Tibial nerve (tissue), 4 donors: ENCODE data around the gene KCNJ11. TPM values are rescaled to one million over a fixed set of nuclear protein-coding genes. Genes with fewer than 3 reads are reported as not detected.

Experiments
- DNase-seq, 2 donors: peaks; one replicate each; pipeline ENCODE4 v3.0.0-alpha.2; 2019; ENCODE audit warnings: low spot score in 2 of 2
- H3K27ac ChIP-seq, 4 donors: fragments of 200-600 bp; sonication (generic) in 3 of 4; one replicate each; pipeline ENCODE4 v1.5.1; 2017 to 2019; ENCODE audit warnings: mild to moderate bottlenecking in 1 of 4
- H3K27me3 ChIP-seq, 2 donors: fragments of 200-600 bp; sonication (generic) in 1 of 2; one replicate each; pipeline versions ENCODE4 v1.5.1 to v1.6.0; 2017 to 2019
- H3K36me3 ChIP-seq, 3 donors: fragments of 200-600 bp; sonication (generic); one replicate each; pipeline ENCODE4 v1.5.1; 2018 to 2019
- H3K4me1 ChIP-seq, 4 donors: fragments of 200-600 bp; sonication (generic) in 3 of 4; one replicate each; pipeline ENCODE4 v1.5.1; 2017 to 2019
- H3K4me3 ChIP-seq, 4 donors: fragments of 200-600 bp; sonication (generic) in 3 of 4; one replicate each; pipeline ENCODE4 v1.5.1; 2017 to 2019; ENCODE audit warnings: mild to moderate bottlenecking in 1 of 4, moderate library complexity in 1 of 4
- H3K9me3 ChIP-seq, 4 donors: fragments of 200-600 bp; sonication (generic) in 3 of 4; one replicate each; pipeline ENCODE4 v1.5.1; 2017 to 2019
- CTCF ChIP-seq, 5 experiments: fragments of 200-600 bp in 3 of 5; fragments of 450-650 bp in 2 of 5; sonication (generic) in 3 of 5; IDR thresholded peaks; one replicate each; pipeline ENCODE4 v1.5.1; 2016 to 2019; ENCODE audit warnings: antibody characterized with exemption in 5 of 5, mild to moderate bottlenecking in 3 of 5, moderate library complexity in 2 of 5
- EP300 ChIP-seq, 2 donors: sonication (generic); formaldehyde crosslinking; IDR thresholded peaks; one replicate each; pipeline ENCODE4 v1.6.1; 2017; ENCODE audit warnings: antibody characterized with exemption in 2 of 2, mild to moderate bottlenecking in 1 of 2
- POLR2A ChIP-seq, 2 donors: fragments of 450-650 bp; IDR thresholded peaks; one replicate each; pipeline ENCODE4 v1.6.1; 2017; ENCODE audit warnings: antibody characterized with exemption in 2 of 2, mild to moderate bottlenecking in 2 of 2, moderate library complexity in 2 of 2
- WGBS, 2 donors: methylation state at CpG; one replicate each; pipeline ENCODE4 v1.1.5; 2018; 5-methylcytosine and 5-hydroxymethylcytosine counted together
- total RNA-seq, 4 donors: library from RNA; depleted of rRNA; stranded (reverse); fragments of >200 nt; gene quantifications; one replicate each; pipeline ENCODE4 v1.1.0, GENCODE V29; 2016

Gene KCNJ11
- total RNA-seq, 4 donors from 2014 or later: 0.59 to 19.7 (median 3.5) TPM

- Histone ChIP-seq H3K27me3 (peaks cover 0 to 13% of the 10 kb centered on the region in 2 donors), H3K9me3 (no peaks in the 10 kb centered on the region), H3K4me3 (no peak overlapping the region), H3K36me3 (no peaks in the 10 kb centered on the region), H3K27ac (no peak overlapping the region), H3K4me1 (peaks cover 0 to 14% (median 2%) of the 10 kb centered on the region in 4 donors)
- TF ChIP-seq POLR2A (IDR thresholded peaks at IDR 0.05) (no peak), EP300 (IDR thresholded peaks at IDR 0.05) (no peak), CTCF (IDR thresholded peaks at IDR 0.05) (no peak)
- WGBS, 2 donors: 63% methylated on average over 8 to 10 of the region's 10 CpGs
- DNase-seq: no peak
These were observed 1.6 kb upstream of the KCNJ11 start for GRCh38 chr11:17389957-17390649.

DNA sequence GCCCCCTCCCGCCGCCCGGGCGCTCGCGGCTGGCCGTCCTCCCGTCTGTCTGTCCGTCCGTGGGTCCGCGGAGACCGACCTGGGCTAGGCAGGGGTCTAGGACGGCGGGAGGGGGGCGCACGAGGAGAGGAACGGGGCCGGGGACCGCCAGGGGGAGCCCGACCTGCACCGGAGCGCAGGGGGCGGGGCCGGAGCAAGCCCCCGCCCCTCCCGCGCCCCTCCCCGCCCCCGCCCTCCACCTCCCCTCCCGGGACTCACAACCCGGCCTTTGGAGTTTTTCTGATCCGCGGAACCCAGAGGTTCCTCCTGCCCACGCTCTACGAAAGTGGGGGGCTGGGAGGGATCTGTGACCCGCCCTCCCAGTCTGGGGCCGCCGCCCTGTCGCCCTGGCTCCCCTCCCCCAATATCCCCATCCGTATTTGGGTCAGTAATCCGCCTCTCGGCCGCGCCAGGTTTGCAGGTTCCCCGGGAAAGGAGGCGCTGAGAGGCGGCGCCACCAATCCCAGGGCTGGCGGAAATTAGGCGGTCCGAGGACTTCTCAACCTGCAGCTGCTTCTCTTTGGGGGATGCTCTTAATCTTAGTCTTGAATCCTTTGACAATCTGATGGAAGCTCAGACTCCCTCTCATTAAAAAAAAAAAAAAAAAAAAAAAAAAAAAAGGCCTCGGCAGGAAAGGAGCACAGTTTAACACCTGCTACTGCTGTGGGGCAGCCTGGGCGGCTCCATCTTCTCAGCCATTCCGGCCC is 925 bp upstream of the KCNJ11 start:
- DNase-seq: peak in 1 of 2 donors; percentile 30
- peak overlapping the region in 2 of 4 donors; percentile 59 to 60 for H3K27ac ChIP-seq
- peaks cover 0 to 14% (median 2%) of the 10 kb centered on the region in 4 donors for H3K4me1 ChIP-seq
- peaks cover 0 to 13% of the 10 kb centered on the region in 2 donors for H3K27me3 ChIP-seq
- WGBS, 2 donors: 5 to 11% methylated on average over 15 to 33 of the region's 55 CpGs
- no peaks in the 10 kb centered on the region for H3K36me3 ChIP-seq
- TF ChIP-seq CTCF (IDR thresholded peaks at IDR 0.05) (peak; percentile 69 to 84 (median 82)), POLR2A (IDR thresholded peaks at IDR 0.05) (no peak), EP300 (IDR thresholded peaks at IDR 0.05) (no peak)
- H3K4me3 ChIP-seq: peak overlapping the region; percentile 40 to 64 (median 52)
- no peaks in the 10 kb centered on the region for H3K9me3 ChIP-seq

- Histone ChIP-seq H3K27ac (no peak overlapping the region), H3K4me3 (no peak overlapping the region), H3K36me3 (no peaks in the 10 kb centered on the region), H3K4me1 (peaks cover 0 to 14% (median 2%) of the 10 kb centered on the region in 4 donors), H3K9me3 (no peaks in the 10 kb centered on the region), H3K27me3 (peaks cover 0 to 13% of the 10 kb centered on the region in 2 donors)
- no peak for DNase-seq
- 88 to 94% methylated on average over 6 to 12 of the region's 20 CpGs for WGBS, 2 donors
- TF ChIP-seq POLR2A (IDR thresholded peaks at IDR 0.05): no peak
- TF ChIP-seq CTCF (IDR thresholded peaks at IDR 0.05): no peak
- TF ChIP-seq EP300 (IDR thresholded peaks at IDR 0.05): no peak
These were observed 648 bp downstream of the KCNJ11 start for GRCh38 chr11:17387811-17388210.

DNA sequence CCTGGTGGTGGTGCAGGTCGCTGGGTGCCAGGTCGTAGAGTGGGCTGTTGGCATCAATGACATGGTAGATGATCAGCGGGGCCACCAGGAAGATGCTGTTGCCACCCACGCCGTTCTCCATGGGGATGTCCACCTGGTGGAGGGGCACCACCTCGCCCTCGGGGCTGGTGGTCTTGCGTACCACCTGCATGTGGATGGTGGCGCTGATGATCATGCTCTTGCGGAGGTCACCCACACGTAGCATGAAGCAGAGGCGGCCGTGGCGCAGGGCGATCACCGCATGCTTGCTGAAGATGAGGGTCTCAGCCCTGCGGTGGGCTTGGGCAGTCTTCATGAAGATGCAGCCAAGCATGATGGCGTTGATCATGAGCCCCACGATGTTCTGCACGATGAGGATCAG is 1.2 kb downstream of the KCNJ11 start:
- peaks cover 0 to 14% (median 2%) of the 10 kb centered on the region in 4 donors for H3K4me1 ChIP-seq
- H3K27ac ChIP-seq: no peak overlapping the region
- no peak for DNase-seq
- H3K4me3 ChIP-seq: no peak overlapping the region
- no peaks in the 10 kb centered on the region for H3K36me3 ChIP-seq
- H3K27me3 ChIP-seq: peaks cover 0 to 13% of the 10 kb centered on the region in 2 donors
- 95 to 96% methylated on average over 18 to 20 of the region's 20 CpGs for WGBS, 2 donors
- no peak for TF ChIP-seq POLR2A (IDR thresholded peaks at IDR 0.05)
- H3K9me3 ChIP-seq: no peaks in the 10 kb centered on the region

GRCh38 chr11:17386331-17387084 is 2.0 kb downstream of the KCNJ11 start:
- DNase-seq: no peak
- Histone ChIP-seq H3K27me3 (peaks cover 0 to 13% of the 10 kb centered on the region in 2 donors), H3K36me3 (no peaks in the 10 kb centered on the region), H3K9me3 (no peaks in the 10 kb centered on the region), H3K4me3 (no peak overlapping the region), H3K27ac (peak overlapping the region in 1 of 4 donors; percentile 32), H3K4me1 (peaks cover 0 to 14% (median 2%) of the 10 kb centered on the region in 4 donors)
- WGBS, 2 donors: 56 to 65% methylated on average over 11 to 23 of the region's 23 CpGs
- peak; percentile 33 to 52 (median 43) for TF ChIP-seq CTCF (IDR thresholded peaks at IDR 0.05)
- TF ChIP-seq EP300 (IDR thresholded peaks at IDR 0.05): no peak
